ENCODE data around the gene TTC3.

TTC3 gene

GRCh38 chr21:37243961-37244360 lies 170.9 kb downstream of the TTC3 start:
- H3K9ac ChIP-seq (ENCODE audit: low read depth, low read length), result no peak overlapping the region
- no peaks in the 10 kb centered on the region for H3K27me3 ChIP-seq (ENCODE audit: insufficient read depth, low read length)
- no peak overlapping the region for H3K27ac ChIP-seq (ENCODE audit: low read depth, low read length)
- H3K36me3 ChIP-seq (ENCODE audit: insufficient read depth, low read length), result peaks cover 18% of the 10 kb centered on the region
- no peaks in the 10 kb centered on the region for H3K9me3 ChIP-seq (ENCODE audit: insufficient read depth, low read depth, low read length)
- no peak overlapping the region for H3K4me3 ChIP-seq (ENCODE audit: low read length)
- 92% methylated on average over 6 of the region's 6 CpGs for WGBS
- peaks cover 19% of the 10 kb centered on the region; the same call in 1 of the 2 replicates for H3K4me1 ChIP-seq (ENCODE audit: insufficient read depth, low read length)

- Histone ChIP-seq H3K27ac (ENCODE audit: low read depth, low read length) (no peak overlapping the region), H3K36me3 (ENCODE audit: insufficient read depth, low read length) (peaks cover 14% of the 10 kb centered on the region; the same call in 1 of the 2 replicates), H3K9ac (ENCODE audit: low read depth, low read length) (no peak overlapping the region), H3K27me3 (ENCODE audit: insufficient read depth, low read length) (no peaks in the 10 kb centered on the region), H3K9me3 (ENCODE audit: insufficient read depth, low read depth, low read length) (no peaks in the 10 kb centered on the region), H3K4me3 (ENCODE audit: low read length) (no peak overlapping the region), H3K4me1 (ENCODE audit: insufficient read depth, low read length) (peaks cover 19% of the 10 kb centered on the region; the same call in 1 of the 2 replicates)
- WGBS, result 71% methylated on average over 12 of the region's 12 CpGs
These were observed 171.5 kb downstream of the TTC3 start for GRCh38 chr21:37244501-37245095.

GRCh38 chr21:37245151-37245550 lies 172.1 kb downstream of the TTC3 start:
- H3K9ac ChIP-seq (ENCODE audit: low read depth, low read length), result no peak overlapping the region
- no peak overlapping the region for H3K27ac ChIP-seq (ENCODE audit: low read depth, low read length)
- WGBS, result 69% methylated on average over 8 of the region's 8 CpGs
- 0 out of 2 replicates have a peak, but pooled peaks cover 10% of the 10 kb centered on the region for H3K36me3 ChIP-seq (ENCODE audit: insufficient read depth, low read length)
- no peaks in the 10 kb centered on the region for H3K27me3 ChIP-seq (ENCODE audit: insufficient read depth, low read length)
- H3K4me1 ChIP-seq (ENCODE audit: insufficient read depth, low read length), result peaks cover 19% of the 10 kb centered on the region; the same call in 1 of the 2 replicates
- H3K4me3 ChIP-seq (ENCODE audit: low read length), result no peak overlapping the region
- H3K9me3 ChIP-seq (ENCODE audit: insufficient read depth, low read depth, low read length), result no peaks in the 10 kb centered on the region

- Histone ChIP-seq H3K4me3 (ENCODE audit: low read length) (no peak overlapping the region), H3K9me3 (ENCODE audit: insufficient read depth, low read depth, low read length) (no peaks in the 10 kb centered on the region), H3K36me3 (ENCODE audit: insufficient read depth, low read length) (no peaks in the 10 kb centered on the region), H3K27ac (ENCODE audit: low read depth, low read length) (no peak overlapping the region), H3K9ac (ENCODE audit: low read depth, low read length) (no peak overlapping the region), H3K4me1 (ENCODE audit: insufficient read depth, low read length) (peaks cover 16% of the 10 kb centered on the region; the same call in 1 of the 2 replicates), H3K27me3 (ENCODE audit: insufficient read depth, low read length) (no peaks in the 10 kb centered on the region)
- 88% methylated on average over 1 of the region's 1 CpG for WGBS
These were observed 175.2 kb downstream of the TTC3 start for GRCh38 chr21:37248298-37248697.

- H3K9ac ChIP-seq (ENCODE audit: low read depth, low read length), result no peak overlapping the region
- peaks cover 16% of the 10 kb centered on the region; the same call in 1 of the 2 replicates for H3K4me1 ChIP-seq (ENCODE audit: insufficient read depth, low read length)
- H3K4me3 ChIP-seq (ENCODE audit: low read length), result no peak overlapping the region
- no peaks in the 10 kb centered on the region for H3K36me3 ChIP-seq (ENCODE audit: insufficient read depth, low read length)
- H3K9me3 ChIP-seq (ENCODE audit: insufficient read depth, low read depth, low read length), result no peaks in the 10 kb centered on the region
- WGBS, result 94% methylated on average over 2 of the region's 3 CpGs
- H3K27me3 ChIP-seq (ENCODE audit: insufficient read depth, low read length), result no peaks in the 10 kb centered on the region
- no peak overlapping the region for H3K27ac ChIP-seq (ENCODE audit: low read depth, low read length)
These were observed 176.3 kb downstream of the TTC3 start for GRCh38 chr21:37249112-37249904.

GRCh38 chr21:37251294-37251634 lies 178.2 kb downstream of the TTC3 start:
- H3K27ac ChIP-seq (ENCODE audit: low read depth, low read length), result no peak overlapping the region
- H3K4me1 ChIP-seq (ENCODE audit: insufficient read depth, low read length), result no peaks in the 10 kb centered on the region
- no peak overlapping the region for H3K9ac ChIP-seq (ENCODE audit: low read depth, low read length)
- H3K36me3 ChIP-seq (ENCODE audit: insufficient read depth, low read length), result no peaks in the 10 kb centered on the region
- WGBS, result 86% methylated on average over 1 of the region's 2 CpGs
- H3K9me3 ChIP-seq (ENCODE audit: insufficient read depth, low read depth, low read length), result no peaks in the 10 kb centered on the region
- H3K4me3 ChIP-seq (ENCODE audit: low read length), result no peak overlapping the region
- H3K27me3 ChIP-seq (ENCODE audit: insufficient read depth, low read length), result no peaks in the 10 kb centered on the region

Data from HUES64 (cell line).